ENCODE data around the gene NEAT1.

GRCh38 chr11:65429068-65429681, 6.6 kb downstream of the NEAT1 start:
- peak in 1 of 2 donors; percentile 32 for TF ChIP-seq POLR2A (IDR thresholded peaks at IDR 0.05)
- TF ChIP-seq CTCF (IDR thresholded peaks at IDR 0.05): no peak

Measured in thyroid gland (tissue), 4 donors.